Fibroblast of mammary gland (primary cell): Measurements from ENCODE around the gene TCF7.

ENCODE experiments used
- DNase-seq: peaks from one replicate; pipeline ENCODE4 v3.0.0-alpha.2; 2010; ENCODE audit warnings: low read depth
- H3K4me3 ChIP-seq: 2 replicates; pipeline ENCODE4 v1.5.1; 2011; ENCODE audit warnings: low read depth, mild to moderate bottlenecking, low read length, moderate library complexity; ENCODE audit not compliant: control insufficient read depth
- TF ChIP-seq, protein P1 (sequence below): conservative IDR thresholded peaks from 2 replicates; pipeline ENCODE4 v1.5.1; 2011; ENCODE audit warnings: low read depth, low read length, inconsistent platforms; ENCODE audit not compliant: control insufficient read depth, insufficient read depth

Gene TCF7

DNA sequence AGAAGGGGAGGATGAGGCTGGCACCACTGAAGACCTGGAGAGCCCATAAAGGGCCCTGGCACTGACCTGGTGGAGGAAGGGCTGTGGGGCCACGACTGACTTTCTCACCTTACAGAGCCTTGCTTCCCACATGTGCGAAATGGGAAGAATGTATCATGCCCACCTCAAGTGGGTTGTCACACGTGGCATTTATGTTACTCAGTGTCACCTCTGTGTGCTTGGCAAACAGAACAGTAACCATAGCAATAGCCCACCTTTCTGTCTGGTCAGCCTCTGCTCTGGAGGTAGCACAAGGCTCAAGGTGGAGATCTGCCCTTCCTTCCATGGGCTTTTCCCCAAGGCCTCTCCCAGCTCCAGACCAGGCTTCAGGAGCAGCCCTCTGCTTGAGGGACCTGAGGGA is 16.7 kb downstream of the TCF7 start:
- no peak overlapping the region for H3K4me3 ChIP-seq
- no peak for DNase-seq
- TF ChIP-seq, protein P1, sequence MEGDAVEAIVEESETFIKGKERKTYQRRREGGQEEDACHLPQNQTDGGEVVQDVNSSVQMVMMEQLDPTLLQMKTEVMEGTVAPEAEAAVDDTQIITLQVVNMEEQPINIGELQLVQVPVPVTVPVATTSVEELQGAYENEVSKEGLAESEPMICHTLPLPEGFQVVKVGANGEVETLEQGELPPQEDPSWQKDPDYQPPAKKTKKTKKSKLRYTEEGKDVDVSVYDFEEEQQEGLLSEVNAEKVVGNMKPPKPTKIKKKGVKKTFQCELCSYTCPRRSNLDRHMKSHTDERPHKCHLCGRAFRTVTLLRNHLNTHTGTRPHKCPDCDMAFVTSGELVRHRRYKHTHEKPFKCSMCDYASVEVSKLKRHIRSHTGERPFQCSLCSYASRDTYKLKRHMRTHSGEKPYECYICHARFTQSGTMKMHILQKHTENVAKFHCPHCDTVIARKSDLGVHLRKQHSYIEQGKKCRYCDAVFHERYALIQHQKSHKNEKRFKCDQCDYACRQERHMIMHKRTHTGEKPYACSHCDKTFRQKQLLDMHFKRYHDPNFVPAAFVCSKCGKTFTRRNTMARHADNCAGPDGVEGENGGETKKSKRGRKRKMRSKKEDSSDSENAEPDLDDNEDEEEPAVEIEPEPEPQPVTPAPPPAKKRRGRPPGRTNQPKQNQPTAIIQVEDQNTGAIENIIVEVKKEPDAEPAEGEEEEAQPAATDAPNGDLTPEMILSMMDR = no peak

- no peak for DNase-seq
- H3K4me3 ChIP-seq = no peak overlapping the region
- TF ChIP-seq, protein P1 = no peak
Observed at GRCh38 chr5:134131578-134132350, 17.3 kb downstream of the TCF7 start.

DNA sequence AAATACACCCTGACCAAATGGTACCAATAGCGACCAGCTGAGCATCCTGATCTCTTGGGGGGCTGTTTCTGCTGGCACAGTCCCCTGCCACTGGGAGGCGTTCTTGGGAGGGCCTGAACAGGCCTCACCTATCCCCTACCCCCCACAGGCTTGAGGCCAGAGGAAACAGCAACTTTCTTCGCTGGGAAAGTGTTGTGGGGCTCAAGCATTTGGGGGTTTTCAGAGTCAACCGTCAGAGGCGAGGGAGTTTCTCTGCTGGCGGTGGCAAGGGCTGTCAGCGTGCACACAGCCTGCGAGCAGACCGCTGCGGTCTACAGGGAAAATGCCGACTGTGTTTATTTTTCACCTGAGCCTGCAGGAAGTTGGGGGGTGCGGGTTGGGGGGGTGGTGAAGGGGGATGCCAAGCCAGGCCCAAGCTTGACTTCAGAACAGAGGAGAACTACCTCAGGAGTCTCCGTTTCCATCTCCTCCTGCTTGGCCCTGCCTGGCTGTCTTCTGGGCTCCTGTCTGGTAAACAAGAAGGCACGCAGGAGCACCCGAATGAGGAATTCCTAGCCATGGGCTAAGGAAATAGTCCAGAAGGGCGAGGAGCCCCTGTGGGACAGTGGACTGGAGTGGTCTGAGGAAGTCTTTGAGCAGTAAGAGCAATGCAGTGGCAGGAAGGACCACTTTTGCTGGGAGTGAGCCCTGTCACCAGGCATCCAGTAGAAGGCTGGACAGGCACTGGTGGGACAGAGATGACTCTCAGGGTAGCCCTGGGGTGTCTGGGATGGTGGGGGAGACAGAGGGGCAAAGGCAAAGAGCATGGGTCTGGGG is 18.1 kb downstream of the TCF7 start:
- TF ChIP-seq, protein P1 = no peak
- H3K4me3 ChIP-seq = no peak overlapping the region
- DNase-seq = no peak

DNA sequence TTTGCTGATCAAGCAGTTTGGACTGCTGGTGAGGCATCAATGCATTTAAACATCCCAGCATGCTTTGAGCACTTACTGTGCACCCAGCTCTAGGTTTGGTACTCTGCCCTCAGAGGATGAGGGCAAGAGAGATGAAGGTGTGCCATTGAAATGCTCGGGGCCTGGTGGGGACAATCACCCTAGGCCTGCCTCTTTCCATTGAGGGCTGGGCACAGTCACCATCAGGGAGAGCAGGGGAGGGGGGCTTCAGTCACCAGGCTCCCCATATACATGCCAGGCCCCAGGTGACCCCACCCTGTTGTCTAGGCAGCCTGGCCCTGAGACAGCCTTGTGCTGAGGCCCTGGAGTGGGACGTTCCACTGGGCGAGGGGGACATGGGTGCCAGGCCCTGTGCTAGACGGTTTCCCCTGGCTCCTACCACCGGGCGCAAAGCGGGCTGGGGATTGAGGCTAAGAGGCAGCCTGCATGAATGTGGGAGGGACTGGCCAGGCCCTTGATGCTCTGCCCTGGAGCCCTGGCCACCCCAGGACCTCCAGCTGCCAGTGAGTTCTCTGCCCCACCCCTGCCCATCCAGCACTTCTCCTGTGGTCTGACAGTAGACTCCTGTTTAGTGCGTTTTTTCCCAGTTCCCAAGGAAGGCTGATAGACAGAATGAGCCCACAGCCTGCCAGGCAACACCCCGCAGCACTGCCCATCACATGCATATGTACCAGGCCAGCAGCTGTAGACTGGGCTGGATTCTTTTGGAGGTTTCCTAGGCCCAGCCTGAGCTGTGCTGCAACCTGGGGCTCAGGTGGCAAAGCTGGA is 18.9 kb downstream of the TCF7 start:
- H3K4me3 ChIP-seq = no peak overlapping the region
- TF ChIP-seq, protein P1 = no peak
- DNase-seq = no peak

GRCh38 chr5:134133995-134134541 is 19.6 kb downstream of the TCF7 start:
- H3K4me3 ChIP-seq = no peak overlapping the region

More at GRCh38 chr5:134133995-134134541, 19.6 kb downstream of the TCF7 start:
- TF ChIP-seq, protein P1 = no peak
- DNase-seq = no peak
